LNCAP (cell line): Measurements from ENCODE around the gene CPEB3.

Experiments used
- TF ChIP-seq, protein P1 (sequence below): fragments of 450-650 bp; IDR thresholded peaks from 2 replicates; pipeline ENCODE4 v1.5.1; 2017; ENCODE audit warnings: mild to moderate bottlenecking

Gene CPEB3

DNA sequence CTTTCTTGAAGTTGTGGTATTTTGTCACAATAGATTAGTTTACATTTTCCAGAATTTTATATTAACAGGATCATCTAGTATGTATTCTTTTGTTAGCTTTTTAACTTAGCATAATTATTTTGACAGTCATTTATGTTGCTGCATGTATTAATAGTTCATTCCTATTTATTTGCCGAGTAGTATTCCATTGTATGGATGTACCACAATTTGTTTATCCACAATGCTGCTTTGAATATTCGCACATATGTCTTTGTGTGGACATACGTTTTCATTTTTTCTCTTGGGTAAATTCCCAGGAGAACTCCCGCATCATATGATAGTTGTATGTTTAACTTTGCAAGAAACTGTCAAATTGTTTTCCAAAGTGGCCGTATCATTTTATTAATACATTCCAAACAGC lies 115.7 kb downstream of the CPEB3 start:
- TF ChIP-seq, protein P1, sequence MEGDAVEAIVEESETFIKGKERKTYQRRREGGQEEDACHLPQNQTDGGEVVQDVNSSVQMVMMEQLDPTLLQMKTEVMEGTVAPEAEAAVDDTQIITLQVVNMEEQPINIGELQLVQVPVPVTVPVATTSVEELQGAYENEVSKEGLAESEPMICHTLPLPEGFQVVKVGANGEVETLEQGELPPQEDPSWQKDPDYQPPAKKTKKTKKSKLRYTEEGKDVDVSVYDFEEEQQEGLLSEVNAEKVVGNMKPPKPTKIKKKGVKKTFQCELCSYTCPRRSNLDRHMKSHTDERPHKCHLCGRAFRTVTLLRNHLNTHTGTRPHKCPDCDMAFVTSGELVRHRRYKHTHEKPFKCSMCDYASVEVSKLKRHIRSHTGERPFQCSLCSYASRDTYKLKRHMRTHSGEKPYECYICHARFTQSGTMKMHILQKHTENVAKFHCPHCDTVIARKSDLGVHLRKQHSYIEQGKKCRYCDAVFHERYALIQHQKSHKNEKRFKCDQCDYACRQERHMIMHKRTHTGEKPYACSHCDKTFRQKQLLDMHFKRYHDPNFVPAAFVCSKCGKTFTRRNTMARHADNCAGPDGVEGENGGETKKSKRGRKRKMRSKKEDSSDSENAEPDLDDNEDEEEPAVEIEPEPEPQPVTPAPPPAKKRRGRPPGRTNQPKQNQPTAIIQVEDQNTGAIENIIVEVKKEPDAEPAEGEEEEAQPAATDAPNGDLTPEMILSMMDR, result no peak

DNA sequence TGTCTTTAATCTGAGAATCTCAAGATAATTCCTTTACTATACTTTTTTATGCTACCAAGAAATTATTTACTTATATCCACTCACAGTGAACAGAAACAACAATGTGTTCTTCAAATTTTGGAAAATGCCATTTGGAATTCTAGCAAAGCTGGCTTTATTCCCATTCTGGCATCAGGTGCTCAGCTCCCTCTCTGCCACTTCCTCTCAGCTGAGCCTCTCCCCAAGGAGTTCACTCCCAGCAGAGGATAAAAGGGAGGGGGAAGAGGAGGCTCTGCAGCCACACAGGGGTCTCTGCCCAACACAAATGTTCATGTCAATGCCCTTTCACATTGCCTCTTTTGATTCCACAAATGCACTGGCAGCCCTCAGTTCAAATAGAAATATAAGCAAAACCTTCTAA lies 116.9 kb downstream of the CPEB3 start:
- TF ChIP-seq, protein P1, result no peak

DNA sequence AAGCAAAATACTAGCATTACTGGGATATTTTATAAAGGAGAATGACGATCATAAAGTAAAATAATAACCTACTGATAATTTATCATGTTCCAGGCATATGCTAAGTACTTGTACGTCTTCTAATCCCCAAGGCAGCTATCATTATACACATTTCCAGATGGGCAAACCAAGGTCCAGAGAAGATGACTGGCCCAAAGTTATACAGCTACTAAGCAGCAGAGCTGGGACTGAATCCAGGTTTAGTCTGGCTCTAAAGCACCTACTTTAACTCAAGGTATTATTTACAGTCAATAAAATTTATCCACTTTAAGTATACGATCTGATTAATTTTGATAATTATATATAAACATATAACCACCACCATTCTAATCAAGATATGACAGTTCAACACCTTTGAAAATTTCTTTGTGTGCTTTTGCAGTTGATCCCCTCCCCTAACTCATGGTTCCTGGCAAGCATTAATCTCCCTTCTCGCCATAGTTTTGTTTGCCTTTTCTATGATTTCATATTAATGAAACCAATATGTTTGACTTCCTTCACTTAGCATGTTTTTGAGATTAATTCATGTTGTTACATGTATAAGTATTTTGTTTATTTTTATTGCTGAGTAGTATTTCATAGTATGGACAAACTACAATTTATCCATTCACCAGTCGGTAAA lies 126.7 kb downstream of the CPEB3 start:
- TF ChIP-seq, protein P1, result no peak

DNA sequence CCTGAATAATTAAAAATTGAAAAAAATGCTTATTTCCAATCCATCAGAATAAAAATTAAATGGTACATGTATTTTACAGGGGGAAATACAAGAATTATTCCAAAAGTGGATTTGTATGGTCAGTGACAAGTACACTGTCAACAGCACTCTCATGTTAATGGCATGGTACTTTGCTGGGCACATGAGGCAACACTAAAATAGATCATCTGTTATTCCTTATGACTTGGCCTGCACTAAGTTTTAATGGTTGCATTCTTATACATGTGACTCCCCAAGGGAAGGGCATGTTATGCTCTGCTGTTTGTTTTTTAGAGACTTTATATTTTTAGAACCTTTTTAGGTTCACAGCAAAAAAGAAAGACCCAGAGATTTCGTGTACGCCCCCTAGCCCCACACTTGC lies 128.3 kb downstream of the CPEB3 start:
- TF ChIP-seq, protein P1, result no peak

DNA sequence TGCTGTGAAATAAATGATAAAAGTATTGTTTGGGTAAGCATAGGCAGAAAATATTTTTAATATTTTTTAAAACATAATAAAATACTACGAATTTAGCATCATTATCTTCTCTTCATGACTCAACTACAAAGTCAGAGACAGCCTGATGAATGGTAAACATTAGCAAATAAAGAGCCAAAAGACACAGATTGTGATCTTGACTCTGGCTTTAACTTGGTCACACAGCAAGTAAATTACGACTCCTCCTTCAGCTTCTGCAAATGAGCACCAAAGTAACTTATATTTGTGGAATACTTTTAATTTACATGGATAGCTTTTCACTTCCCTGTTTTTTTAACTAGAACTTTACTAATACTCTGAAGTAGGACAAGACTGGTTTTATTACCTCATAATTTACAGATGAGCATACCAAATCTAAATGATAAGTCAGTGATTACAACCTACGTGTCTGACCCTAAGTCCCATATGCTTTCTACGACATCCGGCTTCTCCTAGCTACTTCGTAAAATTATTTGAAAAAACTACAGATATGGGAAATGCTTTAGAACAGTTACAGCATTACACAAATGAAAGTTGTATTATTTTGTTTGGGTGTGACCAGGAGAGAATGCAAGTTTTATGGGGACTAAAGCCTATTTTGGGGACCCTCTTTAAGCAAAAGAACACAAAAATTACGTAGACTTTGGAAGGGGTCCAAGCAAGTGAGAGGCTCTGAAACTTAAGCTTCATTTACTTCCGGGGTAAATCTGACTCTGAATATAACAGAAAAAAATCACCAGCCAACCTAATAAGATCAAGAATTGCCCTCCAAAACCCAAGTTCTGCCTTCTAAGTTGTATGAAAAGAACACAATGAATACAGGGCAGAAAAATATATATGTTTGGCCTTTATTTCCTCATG lies 133.8 kb downstream of the CPEB3 start:
- TF ChIP-seq, protein P1, result no peak

DNA sequence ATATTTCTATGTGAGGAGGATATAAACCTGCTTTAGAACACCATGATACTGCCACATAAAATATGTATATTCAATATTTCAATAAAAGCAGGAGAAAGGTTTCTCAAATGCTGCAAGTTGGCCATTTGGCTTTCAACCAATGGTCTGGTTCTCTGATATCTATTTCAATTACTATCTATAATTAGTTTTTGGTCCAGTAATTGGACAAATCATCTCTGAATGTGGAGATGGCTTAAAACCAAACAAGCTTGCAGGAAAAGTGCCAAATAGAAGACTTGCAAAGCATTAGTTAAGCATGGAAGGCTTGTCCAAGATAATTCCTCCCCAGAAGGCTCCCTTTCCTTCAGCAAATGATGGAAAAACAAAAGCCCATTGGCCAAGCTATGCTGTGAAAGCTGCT lies 140.1 kb downstream of the CPEB3 start:
- TF ChIP-seq, protein P1, result no peak

DNA sequence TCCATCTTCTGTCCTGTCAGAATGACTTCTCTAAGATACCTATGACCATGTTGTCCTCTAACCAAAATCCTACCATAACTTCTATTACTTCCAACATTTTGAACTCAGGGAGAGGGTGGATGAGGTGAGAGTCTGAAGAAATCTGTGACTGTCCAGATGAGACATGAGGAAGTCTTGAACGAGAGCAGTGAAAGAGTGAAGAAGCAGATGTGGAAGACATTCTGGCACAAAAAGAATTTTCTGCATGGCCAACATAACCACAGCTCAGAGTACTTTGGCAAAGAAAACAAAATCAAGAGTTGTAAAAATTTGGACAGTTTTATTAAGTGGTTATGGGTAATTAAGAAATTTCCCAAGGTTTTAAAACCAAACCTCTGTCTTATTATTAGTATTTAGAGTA lies 141.6 kb downstream of the CPEB3 start:
- TF ChIP-seq, protein P1, result no peak
